HG03135 (cell line): ENCODE results near the gene SDCBP2.

Experiments
- ATAC-seq: cut with Tn5 transposase; IDR thresholded peaks from one replicate; pipeline ENCODE4 v1.9.1; 2021; ENCODE audit warnings: mild to moderate bottlenecking, moderate library complexity; ENCODE audit not compliant: unreplicated experiment

Gene SDCBP2, protein sequence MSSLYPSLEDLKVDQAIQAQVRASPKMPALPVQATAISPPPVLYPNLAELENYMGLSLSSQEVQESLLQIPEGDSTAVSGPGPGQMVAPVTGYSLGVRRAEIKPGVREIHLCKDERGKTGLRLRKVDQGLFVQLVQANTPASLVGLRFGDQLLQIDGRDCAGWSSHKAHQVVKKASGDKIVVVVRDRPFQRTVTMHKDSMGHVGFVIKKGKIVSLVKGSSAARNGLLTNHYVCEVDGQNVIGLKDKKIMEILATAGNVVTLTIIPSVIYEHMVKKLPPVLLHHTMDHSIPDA

DNA sequence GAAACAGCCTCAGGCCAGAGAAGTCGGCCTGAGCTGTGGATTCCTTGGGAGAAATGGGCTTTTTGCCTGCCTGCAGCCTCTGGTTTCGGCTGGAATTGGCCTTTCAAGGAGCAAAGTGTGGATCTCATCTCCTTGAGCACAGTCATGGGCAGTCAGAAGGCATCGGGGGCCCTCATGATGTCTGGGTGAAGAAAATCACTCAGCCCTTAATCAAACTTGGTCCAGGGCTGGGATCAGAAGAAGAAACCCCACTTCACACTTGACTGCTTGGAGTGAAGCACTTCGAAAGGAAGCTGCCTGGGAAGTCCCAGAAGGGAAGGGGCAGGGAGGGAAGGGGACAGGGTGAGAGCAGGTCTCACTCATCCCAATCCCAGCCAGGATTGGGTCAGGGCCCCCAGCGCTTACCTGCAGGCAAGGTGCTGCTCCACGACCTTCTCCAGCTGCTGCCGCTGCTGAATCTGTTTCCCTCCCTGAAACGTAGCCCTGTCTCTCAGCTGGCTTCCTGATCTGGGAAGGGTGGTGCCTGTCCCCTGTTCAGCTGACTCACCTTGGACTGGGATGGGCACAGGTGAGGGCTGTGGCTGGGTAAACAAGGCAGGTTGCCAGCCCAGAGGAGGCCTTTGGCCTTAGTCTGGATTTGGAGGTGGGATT lies at the start of gene SDCBP2:
Gene SDCBP2, minus strand, starts transcription at position 460 of the 651 bp plus-strand sequence. CDS start 8,723 bp downstream, outside the sequence.
- no peak for ATAC-seq

DNA sequence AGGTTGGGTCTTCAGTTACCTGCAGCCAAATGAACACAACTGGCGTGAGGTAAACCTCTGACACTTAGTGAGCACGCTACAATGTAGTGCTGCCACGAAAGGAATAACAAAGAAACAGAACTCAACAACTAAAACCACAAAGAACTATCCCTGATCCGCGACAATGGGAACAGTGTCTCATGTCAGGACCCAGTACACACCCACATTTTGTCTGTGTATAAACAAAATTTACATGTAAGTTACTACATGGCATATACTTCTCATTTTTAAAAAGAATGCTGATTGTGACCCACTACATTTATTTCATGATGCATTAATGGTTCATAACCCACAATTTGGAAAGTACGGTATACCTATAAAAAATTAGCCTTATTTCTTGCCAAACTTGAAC lies 49.8 kb upstream of the SDCBP2 start:
- no peak for ATAC-seq

DNA sequence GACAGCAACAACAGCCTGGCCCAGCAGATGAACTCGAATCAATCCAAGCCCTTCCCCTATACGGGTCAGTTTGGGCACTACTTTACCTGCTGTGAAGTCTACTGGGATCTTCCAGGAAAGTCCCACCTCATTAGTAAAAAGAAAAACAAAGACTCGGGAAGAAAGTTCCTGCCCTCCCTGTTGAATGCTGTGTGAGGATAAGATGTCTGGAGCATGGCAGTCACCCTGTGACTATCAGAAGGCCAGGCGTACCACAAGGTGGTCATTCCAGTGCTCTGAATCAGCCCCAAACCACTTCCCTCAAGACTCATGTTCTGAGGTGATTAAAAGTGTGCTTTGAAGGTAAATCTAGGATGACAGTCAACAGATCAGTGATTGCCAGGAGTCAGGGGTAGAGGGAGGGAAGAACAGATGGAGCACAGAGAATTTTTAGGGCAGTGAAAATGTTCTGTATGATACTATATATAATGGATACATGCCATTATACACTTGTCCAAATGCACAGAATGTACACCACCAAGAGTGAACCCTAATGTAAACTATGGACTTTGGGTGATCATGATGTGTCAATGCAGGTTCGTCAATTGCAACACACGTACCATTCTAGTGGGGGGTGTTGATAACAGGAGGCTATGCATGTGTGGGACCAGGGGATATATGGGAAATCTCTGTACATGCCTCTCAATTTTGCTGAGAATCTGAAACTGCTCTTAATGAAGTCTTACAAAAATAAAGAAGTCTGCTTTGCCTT lies 49.2 kb upstream of the SDCBP2 start:
- ATAC-seq = no peak

DNA sequence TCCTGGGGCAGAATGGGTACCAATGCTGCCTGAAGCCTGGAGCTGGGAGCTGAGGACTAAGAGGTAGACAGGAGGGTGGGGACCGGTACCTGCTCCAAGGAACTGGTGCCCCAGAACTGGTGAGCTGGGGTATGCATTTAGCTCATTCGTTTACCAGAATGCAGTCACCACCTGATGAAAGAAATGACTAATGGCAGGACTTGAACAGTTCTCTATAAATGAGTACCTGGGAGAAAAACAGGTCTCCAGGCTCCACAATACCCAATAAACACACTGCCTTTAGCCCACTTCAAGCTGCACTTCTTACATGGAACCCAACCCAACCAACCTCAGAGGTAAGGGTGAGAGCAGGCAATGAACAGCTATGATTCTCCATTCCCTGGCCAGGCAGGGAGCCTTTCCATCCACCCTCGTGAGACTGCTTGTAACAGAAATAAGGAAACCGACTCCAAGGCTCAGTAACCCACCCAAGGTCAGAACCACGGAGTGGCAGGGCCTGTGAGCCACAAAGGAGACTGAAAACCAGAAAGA lies 48.5 kb upstream of the SDCBP2 start:
- ATAC-seq = no peak

DNA sequence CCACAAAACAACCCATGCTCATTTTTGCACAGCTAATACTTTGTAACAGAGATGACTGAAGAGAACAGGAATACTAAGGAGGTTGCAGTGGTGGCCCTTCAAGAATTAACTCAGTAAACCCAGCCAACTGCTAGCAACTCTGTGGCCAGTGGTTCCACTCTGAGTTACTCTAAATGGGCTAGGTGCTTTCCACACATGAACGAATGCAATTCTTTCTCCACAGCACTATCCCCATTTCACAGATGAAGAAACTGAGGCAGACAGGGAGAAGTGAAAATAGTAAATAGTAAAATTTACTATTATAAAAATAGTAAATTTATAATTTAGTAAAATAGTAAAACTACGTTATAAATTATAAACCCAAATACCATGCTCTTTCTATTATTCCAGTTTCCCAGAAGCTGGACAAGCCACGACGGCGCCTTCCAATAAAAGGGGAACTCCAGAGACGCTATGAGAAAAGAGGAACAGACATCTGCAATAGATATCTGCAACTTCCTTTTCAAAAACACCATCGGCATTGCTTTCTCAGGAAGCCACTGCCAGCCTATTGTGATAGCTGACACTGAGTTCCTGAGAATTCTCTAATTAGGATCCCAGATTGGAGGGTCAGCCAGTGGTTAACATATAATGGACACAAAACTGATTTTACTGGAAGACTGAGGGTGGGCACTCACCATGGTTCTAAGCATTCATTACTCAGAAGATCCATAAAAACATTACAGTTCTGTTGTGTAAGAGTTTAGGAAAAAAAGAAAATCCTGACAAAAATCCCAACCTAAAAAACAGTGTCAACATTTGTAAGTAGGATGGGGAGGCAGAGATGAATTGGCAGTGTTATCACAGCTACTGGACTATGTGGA lies 47.7 kb upstream of the SDCBP2 start:
- ATAC-seq = no peak

DNA sequence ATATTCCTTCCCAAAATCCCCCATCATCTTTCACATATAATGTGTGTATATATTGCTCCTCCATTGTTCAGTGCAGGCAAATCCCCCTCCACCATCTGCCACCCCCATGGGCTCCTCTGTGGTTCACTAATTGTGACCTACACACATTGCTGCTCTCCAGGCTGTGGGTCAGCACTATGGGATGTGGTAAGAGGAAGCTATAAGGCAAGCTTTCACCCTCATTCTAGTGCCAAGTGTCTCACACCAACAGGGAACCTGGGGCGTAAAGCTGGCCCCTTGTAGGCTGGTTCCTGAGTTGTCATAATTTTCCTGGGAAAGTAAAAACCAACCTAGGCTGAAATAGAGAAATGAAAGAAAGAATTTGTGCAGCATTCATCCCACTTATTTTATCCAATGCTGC lies 47.1 kb upstream of the SDCBP2 start:
- ATAC-seq = no peak

DNA sequence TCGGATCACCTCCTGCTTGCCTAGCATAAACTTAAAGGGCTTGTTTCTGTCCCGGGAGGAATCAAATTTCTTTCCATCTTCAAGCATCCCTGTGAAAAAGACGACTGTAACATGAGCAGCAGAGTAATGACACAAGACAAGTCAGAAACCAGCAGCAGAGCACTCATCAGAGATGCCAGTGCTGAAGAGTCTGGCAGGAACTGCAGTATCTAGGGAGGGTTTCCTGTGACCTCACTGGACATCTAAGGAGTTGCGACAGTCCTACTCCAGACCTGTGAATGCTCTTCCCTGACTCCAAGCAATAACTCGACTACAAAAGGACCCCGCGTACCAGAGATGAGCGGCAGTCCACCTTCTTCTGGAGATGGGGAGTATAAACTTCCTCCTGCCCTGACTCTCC lies 46.6 kb upstream of the SDCBP2 start:
- no peak for ATAC-seq

DNA sequence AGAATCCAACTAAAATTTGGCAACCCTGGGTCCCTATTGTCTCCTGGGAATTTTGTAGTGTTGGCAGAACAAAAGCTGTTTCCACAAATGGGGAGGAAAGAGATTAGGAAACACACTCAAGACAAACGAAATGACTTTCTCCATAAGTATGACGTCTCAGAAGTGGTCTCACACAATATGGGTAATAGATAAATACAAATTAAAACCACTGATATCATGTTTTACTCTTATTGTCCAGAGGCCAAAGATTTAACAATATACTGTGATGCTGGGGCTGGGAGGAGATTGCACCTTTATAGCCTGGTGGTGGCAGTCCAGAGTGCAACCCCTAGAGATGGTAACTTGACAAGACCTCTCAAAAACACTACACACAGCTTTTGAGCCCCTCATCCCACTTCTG lies 45.3 kb upstream of the SDCBP2 start:
- ATAC-seq = no peak

DNA sequence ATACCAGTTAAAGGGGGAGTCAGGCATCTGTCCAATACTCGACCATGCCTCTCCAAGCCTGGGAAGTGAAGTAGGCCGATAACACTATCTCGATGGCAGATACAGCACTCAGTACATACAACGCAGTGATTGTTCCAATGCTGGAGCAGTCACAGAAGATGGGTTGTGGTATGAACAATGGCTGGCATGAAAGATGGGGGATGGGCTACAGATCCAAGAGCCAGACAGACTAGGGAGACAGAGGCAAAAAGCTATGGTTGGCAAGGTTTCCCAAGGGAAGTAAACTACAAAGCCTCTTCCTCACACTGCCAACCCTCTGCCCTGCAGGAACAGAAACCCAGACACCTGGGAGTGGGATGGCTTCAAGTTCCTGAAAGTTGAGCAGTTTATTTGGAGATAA lies 44.7 kb upstream of the SDCBP2 start:
- ATAC-seq = no peak

DNA sequence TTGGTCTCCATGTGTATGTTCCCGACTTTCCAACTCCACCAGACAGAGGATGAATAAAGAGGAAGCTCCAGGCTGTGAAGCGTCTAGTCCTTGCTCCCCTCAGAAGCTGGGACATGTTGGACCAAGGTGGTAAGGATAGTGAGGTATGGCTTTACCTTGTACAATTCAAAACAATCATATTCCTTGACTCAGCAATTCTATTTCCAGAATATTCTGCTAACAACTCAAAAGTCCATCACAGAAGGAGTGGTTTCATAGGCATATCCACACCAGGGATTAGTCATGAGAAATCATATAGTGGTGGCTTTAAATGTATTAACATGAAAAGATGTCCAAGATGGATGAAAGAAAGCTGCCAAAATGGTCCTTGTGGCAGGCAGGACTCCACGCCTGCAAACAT lies 44.1 kb upstream of the SDCBP2 start:
- ATAC-seq = no peak

DNA sequence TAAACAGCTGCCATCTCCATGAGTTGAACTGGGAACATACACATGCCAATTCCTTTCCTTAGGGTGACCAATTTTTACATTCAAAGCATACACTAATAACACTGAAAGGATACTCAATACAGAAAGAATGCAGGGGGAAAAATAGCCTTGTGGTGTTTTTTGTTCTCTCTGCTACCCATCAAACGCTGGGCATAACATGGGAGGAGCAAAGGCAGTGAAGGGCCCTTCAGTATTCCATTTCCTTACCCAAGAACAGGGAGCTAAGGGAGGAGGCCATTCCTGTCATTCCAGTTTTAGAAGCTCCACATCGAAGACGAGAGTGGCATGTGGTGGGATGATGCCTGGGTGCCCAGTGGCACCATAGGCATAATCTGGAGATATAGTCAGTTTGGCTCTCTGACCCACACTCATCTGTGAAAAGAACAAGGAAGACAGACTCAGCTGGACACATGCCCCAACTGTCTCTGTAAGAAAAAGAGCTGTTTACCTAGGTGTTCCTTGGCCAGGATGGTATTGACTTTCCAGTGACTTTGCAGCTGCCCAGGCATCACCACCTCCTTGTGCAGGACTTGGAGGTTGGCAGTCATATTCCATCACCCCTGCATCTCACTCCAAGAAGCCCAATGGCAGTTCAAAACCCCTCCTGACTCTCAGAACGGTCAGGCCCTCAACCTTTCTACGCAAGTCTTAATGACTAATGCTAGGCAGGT lies 43.0 kb upstream of the SDCBP2 start:
- ATAC-seq = no peak

DNA sequence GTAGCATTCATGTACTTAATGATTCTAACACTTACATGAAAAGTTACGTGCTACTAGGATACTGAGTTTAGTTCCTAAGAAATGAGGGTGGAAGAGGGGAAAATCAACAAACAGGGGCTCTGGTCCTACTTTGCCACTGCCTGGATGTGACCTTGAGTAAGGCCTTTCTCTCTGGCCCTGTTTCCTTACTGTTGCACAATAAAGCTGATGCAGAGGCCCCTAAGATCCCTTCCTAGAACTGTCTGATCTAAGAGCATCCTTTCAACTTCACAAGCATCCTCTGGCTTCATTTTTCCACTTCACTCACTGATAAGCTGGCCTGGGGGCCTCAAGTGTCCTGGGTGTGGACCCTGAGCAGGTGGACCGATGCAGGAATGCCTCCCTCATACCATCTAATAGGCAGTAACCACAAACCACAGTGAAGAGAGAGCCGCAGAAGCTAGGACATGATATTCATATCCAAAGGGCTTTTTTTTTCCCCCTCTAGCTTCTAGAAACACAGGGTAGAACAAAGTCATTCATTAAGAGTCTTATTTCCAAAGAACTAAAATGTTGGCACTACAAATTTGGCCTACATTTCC lies 42.4 kb upstream of the SDCBP2 start:
- no peak for ATAC-seq

DNA sequence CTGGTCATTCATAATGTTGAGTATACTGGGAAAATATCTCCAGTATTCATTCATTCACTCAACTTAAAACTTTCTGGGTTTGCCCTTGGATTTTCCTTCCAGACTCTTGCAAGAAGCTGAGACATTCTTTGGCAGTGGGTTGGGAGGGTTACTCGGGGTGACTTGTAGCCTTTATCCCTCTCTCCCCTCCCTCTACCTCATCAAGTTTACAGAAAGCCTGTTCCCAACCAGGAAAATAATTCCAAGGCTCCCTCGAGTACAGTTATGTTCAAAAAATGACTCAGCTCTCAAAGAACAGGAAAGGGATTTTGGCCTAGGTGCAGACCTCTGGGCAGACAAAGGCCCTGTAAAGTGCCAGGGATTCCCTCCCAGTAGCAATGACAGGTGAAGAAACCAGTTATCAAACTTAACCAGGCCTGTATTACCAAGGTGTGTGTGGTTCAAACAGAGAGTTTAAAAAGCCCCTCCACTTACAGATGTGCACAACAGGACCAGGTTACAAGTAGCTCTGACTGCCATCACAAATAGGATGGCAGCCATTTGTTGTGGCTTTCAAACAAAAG lies 41.7 kb upstream of the SDCBP2 start:
- no peak for ATAC-seq

DNA sequence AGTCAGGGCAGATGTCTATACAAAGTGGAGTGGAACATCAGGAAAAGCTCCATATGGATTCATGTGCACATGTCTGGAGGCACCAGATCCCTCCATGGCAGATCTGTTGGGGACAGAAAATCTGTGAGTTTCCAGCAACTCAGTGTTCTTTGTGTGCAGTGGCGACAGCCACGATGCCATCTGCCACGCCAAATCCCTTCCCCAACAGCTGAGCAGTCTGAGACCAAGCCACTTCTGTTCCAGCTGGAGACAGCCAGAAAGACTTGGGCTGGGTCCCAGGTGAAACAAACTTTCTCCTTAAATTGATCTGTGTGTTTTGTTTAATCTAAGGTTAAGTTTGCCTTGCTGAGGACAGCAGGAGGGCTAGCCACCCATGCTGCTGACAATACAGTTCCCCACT lies 41.0 kb upstream of the SDCBP2 start:
- no peak for ATAC-seq

DNA sequence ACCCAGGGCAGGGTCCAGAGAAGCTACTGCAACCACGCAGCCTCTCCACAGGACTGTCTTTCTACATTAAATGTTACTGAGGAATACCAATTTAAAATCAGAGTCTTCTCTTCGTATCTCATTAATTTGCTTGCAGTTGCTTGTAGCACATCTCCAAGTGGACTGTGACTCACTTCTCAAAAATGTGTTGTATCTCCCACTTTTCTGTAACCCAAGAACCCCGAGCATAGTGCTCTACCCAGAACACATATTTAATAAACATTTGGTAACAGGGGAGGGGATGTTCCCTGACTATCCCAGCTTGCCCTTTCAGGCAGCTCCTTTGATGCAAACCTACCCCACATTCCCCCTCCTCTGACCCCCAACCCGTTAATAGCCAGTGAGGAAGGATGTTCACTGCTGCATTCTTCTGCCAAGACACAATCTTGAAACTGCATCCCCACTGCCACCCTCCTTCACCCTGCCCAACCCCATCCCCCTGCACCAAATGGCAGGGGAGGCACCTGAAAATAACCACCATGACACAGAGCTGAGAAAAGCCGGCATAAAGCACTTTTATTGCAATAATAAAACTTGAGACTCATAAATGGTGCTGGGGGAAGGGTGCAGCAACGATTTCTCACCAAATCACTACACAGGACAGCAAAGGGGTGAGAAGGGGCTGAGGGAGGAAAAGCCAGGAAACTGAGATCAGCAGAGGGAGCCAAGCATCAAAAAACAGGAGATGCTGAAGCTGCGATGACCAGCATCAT lies 39.7 kb upstream of the SDCBP2 start:
- ATAC-seq = no peak

DNA sequence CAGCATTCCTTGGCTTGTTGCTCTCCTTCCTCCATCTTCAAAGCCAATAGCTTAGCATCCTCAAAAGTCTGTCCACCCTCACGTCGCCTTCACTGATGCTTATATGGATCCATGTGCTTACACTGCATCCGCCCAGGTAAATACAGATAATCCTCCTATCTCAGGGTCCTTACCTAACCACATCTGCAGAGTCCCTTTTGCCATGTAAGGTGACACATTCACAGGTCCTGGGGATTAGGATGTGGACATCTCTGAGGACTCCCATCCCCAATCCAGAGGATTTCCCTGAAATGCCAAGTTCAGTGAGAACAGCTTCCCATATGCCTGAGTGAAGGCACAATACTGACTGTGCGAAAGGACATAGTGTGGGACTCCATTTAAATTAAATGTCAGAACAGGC lies 38.5 kb upstream of the SDCBP2 start:
- no peak for ATAC-seq

DNA sequence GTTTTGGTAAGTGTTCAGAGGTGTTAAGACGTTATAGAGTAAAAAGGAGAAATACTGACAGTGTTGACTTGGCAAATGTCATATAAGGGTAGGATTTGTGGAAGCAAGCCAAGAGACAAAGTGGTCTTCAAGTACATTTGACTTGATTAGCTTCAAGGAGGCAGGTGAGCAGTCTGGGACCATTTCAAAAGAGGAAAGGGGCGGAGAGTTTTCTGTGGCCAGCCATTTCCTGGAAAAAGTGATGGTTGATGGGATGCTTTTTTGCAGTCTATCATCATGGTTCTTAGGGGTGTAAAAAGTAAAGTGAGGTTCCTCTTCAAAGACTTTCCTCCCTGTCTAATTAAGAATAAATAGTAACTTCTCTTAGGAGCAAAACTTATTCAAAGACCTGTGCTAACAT lies 35.2 kb upstream of the SDCBP2 start:
- no peak for ATAC-seq

DNA sequence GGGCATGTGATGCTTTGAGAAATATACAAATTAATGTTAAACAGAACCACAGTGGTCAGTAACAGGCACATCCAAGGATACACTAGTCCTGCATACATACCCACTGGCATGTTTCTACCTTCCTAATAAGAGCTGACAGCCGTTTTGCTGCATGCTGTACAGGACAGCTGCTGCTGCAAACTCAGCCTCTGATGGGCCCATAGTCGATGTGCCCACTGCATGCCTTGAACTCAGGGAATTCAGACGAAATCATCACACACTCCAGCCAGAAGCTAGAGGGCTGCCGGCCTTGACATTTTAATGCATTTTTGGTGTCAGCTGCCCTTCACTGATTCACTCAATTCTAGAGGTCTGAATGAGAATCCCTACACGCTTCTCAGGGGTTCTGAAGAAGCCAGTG lies 34.6 kb upstream of the SDCBP2 start:
- no peak for ATAC-seq

DNA sequence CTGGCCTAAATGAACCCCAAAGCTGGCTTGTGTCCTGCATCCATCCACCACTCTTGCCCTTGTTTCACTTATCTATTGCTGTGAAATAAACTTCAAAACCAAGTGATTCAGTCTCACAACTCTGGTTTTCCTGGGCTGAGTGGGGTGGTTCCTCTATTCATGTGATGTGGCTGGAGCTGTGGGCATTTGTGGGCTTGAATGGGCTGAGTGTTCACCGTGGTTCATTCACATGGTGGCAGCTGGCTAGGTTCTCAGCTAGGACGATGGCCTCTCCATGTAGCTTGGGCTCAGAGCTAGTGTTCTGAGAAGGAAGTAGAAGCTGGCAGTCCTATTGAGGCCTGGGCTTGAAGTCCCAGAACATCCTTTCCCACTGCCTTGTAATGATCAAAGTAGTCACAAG lies 33.5 kb upstream of the SDCBP2 start:
- no peak for ATAC-seq
